ENCODE data around the gene FGF8. TPM values are rescaled to one million over a fixed set of nuclear protein-coding genes. Genes with fewer than 3 reads are reported as not detected.

The FGF8 gene
- total and polyA plus RNA-seq, 9 of the 15 experiments (the other 6 are each of a cell fraction or from before 2014, with no cell fraction given), result 0.13 to 0.82 (median 0.37) TPM; not detected in 5

GRCh38 chr10:101724446-101724845, 51.5 kb downstream of the FGF8 start:
- H3K9me1 ChIP-seq (ENCODE audit: control insufficient read depth, insufficient read depth, low read length), result no peaks in the 10 kb centered on the region
- no peak for DNase-seq (ENCODE audit: extremely low read depth in 1 of 4, low spot score in 3 of 4)
- H3K27ac ChIP-seq (ENCODE audit: extremely low read depth, low read depth, low read length), result no peak overlapping the region
- POLR2A ChIA-PET, result interaction anchor here (0.6 to 1.4 kb wide), 3 partner anchors 12 to 49 kb away, joined by 3 read pairs; no protein-coding TSS in a partner anchor
- no peak for ATAC-seq
- no TSS peak for BruUV-seq (replicated peaks)
- no peaks in the 10 kb centered on the region for H3K36me3 ChIP-seq (ENCODE audit: control insufficient read depth, insufficient read depth, low read length)
- no peak overlapping the region for H3K4me3 ChIP-seq
- peaks cover 12% of the 10 kb centered on the region for H3K79me2 ChIP-seq (ENCODE audit: control insufficient read depth, insufficient read depth, low read length)
- CTCF ChIA-PET (ENCODE audit: low intra/inter-chr PET ratio), result no interaction called here
- H3K9me3 ChIP-seq (replicated peaks; ENCODE audit: control insufficient read depth, insufficient read depth, low read depth, low read length), result no peaks in the 10 kb centered on the region
- FAIRE-seq, result no peak
- no peaks in the 10 kb centered on the region for H3K27me3 ChIP-seq (ENCODE audit: control insufficient read depth in 2 of 2, insufficient read depth in 2 of 2, low read length in 2 of 2)
- no peaks in the 10 kb centered on the region for H4K20me1 ChIP-seq (replicated peaks; ENCODE audit: control insufficient read depth, insufficient read depth, low read length)
- no peak for TF ChIP-seq SMAD2 (IDR thresholded peaks at IDR 0.05; ENCODE audit: low read depth, low read length)
- no peak for TF ChIP-seq ZNF696 (CRISPR knock-in tag; conservative IDR thresholded peaks at IDR 0.05)
- TF ChIP-seq SIN3B (IDR thresholded peaks at IDR 0.05; ENCODE audit: low read depth), result no peak
- TF ChIP-seq NR3C1 (CRISPR knock-in tag; IDR thresholded peaks at IDR 0.05), result no peak
- no peak for TF ChIP-seq MCM2 (IDR thresholded peaks at IDR 0.05; ENCODE audit: low read depth)
- no peak for TF ChIP-seq MCM3 (IDR thresholded peaks at IDR 0.05)
- TF ChIP-seq, protein P1, sequence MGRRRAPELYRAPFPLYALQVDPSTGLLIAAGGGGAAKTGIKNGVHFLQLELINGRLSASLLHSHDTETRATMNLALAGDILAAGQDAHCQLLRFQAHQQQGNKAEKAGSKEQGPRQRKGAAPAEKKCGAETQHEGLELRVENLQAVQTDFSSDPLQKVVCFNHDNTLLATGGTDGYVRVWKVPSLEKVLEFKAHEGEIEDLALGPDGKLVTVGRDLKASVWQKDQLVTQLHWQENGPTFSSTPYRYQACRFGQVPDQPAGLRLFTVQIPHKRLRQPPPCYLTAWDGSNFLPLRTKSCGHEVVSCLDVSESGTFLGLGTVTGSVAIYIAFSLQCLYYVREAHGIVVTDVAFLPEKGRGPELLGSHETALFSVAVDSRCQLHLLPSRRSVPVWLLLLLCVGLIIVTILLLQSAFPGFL (CRISPR knock-in tag; IDR thresholded peaks at IDR 0.05), result no peak
- no peak for TF ChIP-seq ZNF121 (CRISPR knock-in tag; conservative IDR thresholded peaks at IDR 0.05)
- no peak for TF ChIP-seq NKRF (IDR thresholded peaks at IDR 0.05; ENCODE audit: borderline replicate concordance)
- TF ChIP-seq, protein P2, sequence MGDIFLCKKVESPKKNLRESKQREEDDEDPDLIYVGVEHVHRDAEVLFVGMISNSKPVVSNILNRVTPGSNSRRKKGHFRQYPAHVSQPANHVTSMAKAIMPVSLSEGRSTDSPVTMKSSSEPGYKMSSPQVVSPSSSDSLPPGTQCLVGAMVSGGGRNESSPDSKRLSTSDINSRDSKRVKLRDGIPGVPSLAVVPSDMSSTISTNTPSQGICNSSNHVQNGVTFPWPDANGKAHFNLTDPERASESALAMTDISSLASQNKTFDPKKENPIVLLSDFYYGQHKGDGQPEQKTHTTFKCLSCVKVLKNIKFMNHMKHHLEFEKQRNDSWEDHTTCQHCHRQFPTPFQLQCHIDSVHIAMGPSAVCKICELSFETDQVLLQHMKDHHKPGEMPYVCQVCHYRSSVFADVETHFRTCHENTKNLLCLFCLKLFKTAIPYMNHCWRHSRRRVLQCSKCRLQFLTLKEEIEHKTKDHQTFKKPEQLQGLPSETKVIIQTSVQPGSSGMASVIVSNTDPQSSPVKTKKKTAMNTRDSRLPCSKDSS (IDR thresholded peaks at IDR 0.05; ENCODE audit: low read depth, partially characterized antibody), result no peak
- TF ChIP-seq GATA2 (CRISPR knock-in tag; IDR thresholded peaks at IDR 0.05), result no peak
- H3K4me1 ChIP-seq (replicated peaks in 1 of 2; ENCODE audit: control insufficient read depth in 2 of 2, insufficient read depth in 2 of 2, low read length in 2 of 2), result no peaks in the 10 kb centered on the region; a peak in 3 of 5 replicates
- in situ Hi-C loops (cut with MboI) (no loop called here), intact Hi-C loops (cut with micrococcal nuclease) (no loop called here)
- H3K9ac ChIP-seq (ENCODE audit: insufficient read depth in 1 of 2, low read depth in 2 of 2, low read length in 2 of 2), result no peak overlapping the region
- 71% methylated on average over 2 of the region's 2 CpGs for WGBS (ENCODE audit: insufficient coverage, low coverage, missing lambda C conversion rate)
- H3K4me2 ChIP-seq (ENCODE audit: insufficient read depth, low read length), result no peak overlapping the region
- H2AFZ ChIP-seq (ENCODE audit: low read depth, low read length), result no peak overlapping the region

All from K562 (cell line).